ENCODE measurements around the gene NOL4. TPM values are rescaled to one million over a fixed set of nuclear protein-coding genes. Genes with fewer than 3 reads are reported as not detected.

NOL4 gene
- total and polyA plus RNA-seq, 2 experiments from 2014 or later, result 0.52 to 0.63 TPM

DNA sequence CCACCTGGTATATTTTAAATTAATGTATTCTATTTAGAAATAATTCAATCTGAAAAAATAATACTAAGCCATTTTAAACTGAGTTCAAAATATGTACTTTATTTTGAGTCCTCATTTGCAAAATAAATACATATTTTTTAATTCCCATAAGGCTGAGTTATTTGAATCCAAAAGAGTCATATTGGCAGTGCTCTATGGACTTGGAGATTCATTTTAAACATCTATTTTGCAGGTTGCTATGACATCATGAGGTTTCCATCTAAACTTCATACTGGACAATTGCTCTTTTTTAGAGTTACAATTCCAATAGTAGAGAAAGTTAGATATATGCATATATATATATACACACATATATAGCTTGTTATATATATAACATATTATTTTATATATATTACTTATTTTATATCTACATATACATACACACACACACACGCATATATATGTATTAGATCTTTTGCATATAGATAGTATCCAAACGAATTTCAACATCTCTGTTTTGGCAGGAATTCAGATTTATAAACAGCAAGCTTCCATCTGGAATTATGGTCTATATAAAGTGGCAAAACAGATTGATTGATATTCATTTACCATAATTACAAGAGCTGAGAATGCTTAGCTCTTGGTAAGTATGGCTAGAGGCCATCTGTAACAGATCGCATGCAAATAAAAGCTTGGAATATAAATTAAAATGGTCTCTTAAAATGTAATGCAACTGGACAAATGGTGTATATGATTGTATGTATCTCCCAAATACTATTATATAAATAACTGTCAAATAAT, 34.9 kb downstream of the NOL4 start:
- DNase-seq (ENCODE audit: low spot score) (no peak), ATAC-seq (no peak)
- TF ChIP-seq ZNF331 (CRISPR knock-in tag; IDR thresholded peaks at IDR 0.05; ENCODE audit: low read depth), result no peak
- TF ChIP-seq, protein P1, sequence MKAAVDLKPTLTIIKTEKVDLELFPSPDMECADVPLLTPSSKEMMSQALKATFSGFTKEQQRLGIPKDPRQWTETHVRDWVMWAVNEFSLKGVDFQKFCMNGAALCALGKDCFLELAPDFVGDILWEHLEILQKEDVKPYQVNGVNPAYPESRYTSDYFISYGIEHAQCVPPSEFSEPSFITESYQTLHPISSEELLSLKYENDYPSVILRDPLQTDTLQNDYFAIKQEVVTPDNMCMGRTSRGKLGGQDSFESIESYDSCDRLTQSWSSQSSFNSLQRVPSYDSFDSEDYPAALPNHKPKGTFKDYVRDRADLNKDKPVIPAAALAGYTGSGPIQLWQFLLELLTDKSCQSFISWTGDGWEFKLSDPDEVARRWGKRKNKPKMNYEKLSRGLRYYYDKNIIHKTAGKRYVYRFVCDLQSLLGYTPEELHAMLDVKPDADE (IDR thresholded peaks at IDR 0.05), result no peak
- TF ChIP-seq STAT1 (IDR thresholded peaks at IDR 0.05; ENCODE audit: unreplicated experiment), result no peak
- TF ChIP-seq, protein P2, sequence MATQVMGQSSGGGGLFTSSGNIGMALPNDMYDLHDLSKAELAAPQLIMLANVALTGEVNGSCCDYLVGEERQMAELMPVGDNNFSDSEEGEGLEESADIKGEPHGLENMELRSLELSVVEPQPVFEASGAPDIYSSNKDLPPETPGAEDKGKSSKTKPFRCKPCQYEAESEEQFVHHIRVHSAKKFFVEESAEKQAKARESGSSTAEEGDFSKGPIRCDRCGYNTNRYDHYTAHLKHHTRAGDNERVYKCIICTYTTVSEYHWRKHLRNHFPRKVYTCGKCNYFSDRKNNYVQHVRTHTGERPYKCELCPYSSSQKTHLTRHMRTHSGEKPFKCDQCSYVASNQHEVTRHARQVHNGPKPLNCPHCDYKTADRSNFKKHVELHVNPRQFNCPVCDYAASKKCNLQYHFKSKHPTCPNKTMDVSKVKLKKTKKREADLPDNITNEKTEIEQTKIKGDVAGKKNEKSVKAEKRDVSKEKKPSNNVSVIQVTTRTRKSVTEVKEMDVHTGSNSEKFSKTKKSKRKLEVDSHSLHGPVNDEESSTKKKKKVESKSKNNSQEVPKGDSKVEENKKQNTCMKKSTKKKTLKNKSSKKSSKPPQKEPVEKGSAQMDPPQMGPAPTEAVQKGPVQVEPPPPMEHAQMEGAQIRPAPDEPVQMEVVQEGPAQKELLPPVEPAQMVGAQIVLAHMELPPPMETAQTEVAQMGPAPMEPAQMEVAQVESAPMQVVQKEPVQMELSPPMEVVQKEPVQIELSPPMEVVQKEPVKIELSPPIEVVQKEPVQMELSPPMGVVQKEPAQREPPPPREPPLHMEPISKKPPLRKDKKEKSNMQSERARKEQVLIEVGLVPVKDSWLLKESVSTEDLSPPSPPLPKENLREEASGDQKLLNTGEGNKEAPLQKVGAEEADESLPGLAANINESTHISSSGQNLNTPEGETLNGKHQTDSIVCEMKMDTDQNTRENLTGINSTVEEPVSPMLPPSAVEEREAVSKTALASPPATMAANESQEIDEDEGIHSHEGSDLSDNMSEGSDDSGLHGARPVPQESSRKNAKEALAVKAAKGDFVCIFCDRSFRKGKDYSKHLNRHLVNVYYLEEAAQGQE (IDR thresholded peaks at IDR 0.05; ENCODE audit: unreplicated experiment), result no peak
- TF ChIP-seq EZH2 (IDR thresholded peaks at IDR 0.05; ENCODE audit: low read depth, unreplicated experiment), result no peak
- TF ChIP-seq, protein P3, sequence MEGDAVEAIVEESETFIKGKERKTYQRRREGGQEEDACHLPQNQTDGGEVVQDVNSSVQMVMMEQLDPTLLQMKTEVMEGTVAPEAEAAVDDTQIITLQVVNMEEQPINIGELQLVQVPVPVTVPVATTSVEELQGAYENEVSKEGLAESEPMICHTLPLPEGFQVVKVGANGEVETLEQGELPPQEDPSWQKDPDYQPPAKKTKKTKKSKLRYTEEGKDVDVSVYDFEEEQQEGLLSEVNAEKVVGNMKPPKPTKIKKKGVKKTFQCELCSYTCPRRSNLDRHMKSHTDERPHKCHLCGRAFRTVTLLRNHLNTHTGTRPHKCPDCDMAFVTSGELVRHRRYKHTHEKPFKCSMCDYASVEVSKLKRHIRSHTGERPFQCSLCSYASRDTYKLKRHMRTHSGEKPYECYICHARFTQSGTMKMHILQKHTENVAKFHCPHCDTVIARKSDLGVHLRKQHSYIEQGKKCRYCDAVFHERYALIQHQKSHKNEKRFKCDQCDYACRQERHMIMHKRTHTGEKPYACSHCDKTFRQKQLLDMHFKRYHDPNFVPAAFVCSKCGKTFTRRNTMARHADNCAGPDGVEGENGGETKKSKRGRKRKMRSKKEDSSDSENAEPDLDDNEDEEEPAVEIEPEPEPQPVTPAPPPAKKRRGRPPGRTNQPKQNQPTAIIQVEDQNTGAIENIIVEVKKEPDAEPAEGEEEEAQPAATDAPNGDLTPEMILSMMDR (conservative IDR thresholded peaks at IDR 0.05; ENCODE audit: low read depth in 2 of 2), result no peak
- TF ChIP-seq EZH2phosphoT487 (IDR thresholded peaks at IDR 0.05; ENCODE audit: unreplicated experiment), result no peak
- TF ChIP-seq ZNF114 (CRISPR knock-in tag; IDR thresholded peaks at IDR 0.05), result no peak
- no peak for TF ChIP-seq NANOG (IDR thresholded peaks at IDR 0.05; ENCODE audit: borderline replicate concordance)
- no peaks in the 10 kb centered on the region for H3K4me1 ChIP-seq (ENCODE audit: insufficient read depth)
- no peak overlapping the region for H3K4me3 ChIP-seq
- no peaks in the 10 kb centered on the region for H3K79me2 ChIP-seq (replicated peaks; ENCODE audit: insufficient read depth)
- H3K27ac ChIP-seq (ENCODE audit: low read depth), result no peak overlapping the region
- H3K36me3 ChIP-seq (ENCODE audit: insufficient read depth), result no peaks in the 10 kb centered on the region
- no peaks in the 10 kb centered on the region for H3F3A ChIP-seq (replicated peaks; ENCODE audit: low read depth)
- H3K27me3 ChIP-seq (ENCODE audit: insufficient read depth), result no peaks in the 10 kb centered on the region
- Mint-ChIP-seq H3K27me3 (ENCODE audit: insufficient read depth, low read depth, poor library complexity) (peaks cover 3% of the 10 kb centered on the region), H3K9me3 (no peaks in the 10 kb centered on the region), H3K4me1 (no peaks in the 10 kb centered on the region), H3K36me3 (ENCODE audit: low read depth) (no peaks in the 10 kb centered on the region), H3K4me3 (no peak overlapping the region), H3K27ac (no peak overlapping the region)
- H3K4me2 ChIP-seq, result no peak overlapping the region
- H4K20me1 ChIP-seq (replicated peaks; ENCODE audit: insufficient read depth), result no peaks in the 10 kb centered on the region
- H3K9me2 ChIP-seq (ENCODE audit: insufficient read depth), result no peaks in the 10 kb centered on the region
- H2AFZ ChIP-seq, result no peak overlapping the region

Data from GM23338 (cell line).